ENCODE data around the gene TMEM120A. TPM values are rescaled to one million over a fixed set of nuclear protein-coding genes. Genes with fewer than 3 reads are reported as not detected.

TMEM120A gene
- polyA plus RNA-seq, 1 of the 3 experiments (the other 2 are of a cell fraction), result 59.8 TPM

- no peak for TF ChIP-seq REST (IDR thresholded peaks at IDR 0.05; ENCODE audit: low read depth, low read length)
- TF ChIP-seq YY1 (IDR thresholded peaks at IDR 0.05; ENCODE audit: low read depth), result no peak
- TF ChIP-seq, protein P1, sequence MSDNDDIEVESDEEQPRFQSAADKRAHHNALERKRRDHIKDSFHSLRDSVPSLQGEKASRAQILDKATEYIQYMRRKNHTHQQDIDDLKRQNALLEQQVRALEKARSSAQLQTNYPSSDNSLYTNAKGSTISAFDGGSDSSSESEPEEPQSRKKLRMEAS (IDR thresholded peaks at IDR 0.05; ENCODE audit: low read depth), result peak; percentile 82
- TF ChIP-seq, protein P2, sequence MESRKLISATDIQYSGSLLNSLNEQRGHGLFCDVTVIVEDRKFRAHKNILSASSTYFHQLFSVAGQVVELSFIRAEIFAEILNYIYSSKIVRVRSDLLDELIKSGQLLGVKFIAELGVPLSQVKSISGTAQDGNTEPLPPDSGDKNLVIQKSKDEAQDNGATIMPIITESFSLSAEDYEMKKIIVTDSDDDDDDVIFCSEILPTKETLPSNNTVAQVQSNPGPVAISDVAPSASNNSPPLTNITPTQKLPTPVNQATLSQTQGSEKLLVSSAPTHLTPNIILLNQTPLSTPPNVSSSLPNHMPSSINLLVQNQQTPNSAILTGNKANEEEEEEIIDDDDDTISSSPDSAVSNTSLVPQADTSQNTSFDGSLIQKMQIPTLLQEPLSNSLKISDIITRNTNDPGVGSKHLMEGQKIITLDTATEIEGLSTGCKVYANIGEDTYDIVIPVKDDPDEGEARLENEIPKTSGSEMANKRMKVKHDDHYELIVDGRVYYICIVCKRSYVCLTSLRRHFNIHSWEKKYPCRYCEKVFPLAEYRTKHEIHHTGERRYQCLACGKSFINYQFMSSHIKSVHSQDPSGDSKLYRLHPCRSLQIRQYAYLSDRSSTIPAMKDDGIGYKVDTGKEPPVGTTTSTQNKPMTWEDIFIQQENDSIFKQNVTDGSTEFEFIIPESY (IDR thresholded peaks at IDR 0.05; ENCODE audit: borderline replicate concordance, low read depth), result no peak
- TF ChIP-seq SIN3A (IDR thresholded peaks at IDR 0.05; ENCODE audit: borderline replicate concordance, low read depth, low read length), result no peak
Observed at GRCh38 chr7:75993689-75994387, 557 bp downstream of the TMEM120A start (continued).

- ChIA-PET POLR2A (interaction anchor here (2.4 kb wide), 1 partner anchor 56 kb away, joined by 9 read pairs; the partner anchor contains the start of genes MDH2 and STYXL1), CTCF (interaction anchor here (0.7 to 9.4 kb wide), 3 partner anchors 20 to 126 kb away, joined by 3 to 56 read pairs (median 24); no protein-coding TSS in a partner anchor)
- 97% methylated on average over 19 of the region's 20 CpGs for WGBS (ENCODE audit: low lambda C conversion rate)
- Histone ChIP-seq H3K27me3 (ENCODE audit: insufficient read depth) (no peaks in the 10 kb centered on the region), H3K27ac (ENCODE audit: low read depth in 2 of 2, low read length in 1 of 2) (no peak overlapping the region; a peak in 1 of 4 replicates), H3K4me2 (no peak overlapping the region), H3K9me2 (no peaks in the 10 kb centered on the region), H3K9ac (no peak overlapping the region), H3F3A (replicated peaks; ENCODE audit: insufficient read depth) (peaks cover 6% of the 10 kb centered on the region), H4K20me1 (ENCODE audit: insufficient read depth) (no peaks in the 10 kb centered on the region), H3K4me3 (ENCODE audit: low read depth in 2 of 2, low read length in 1 of 2) (no peak overlapping the region), H2AFZ (ENCODE audit: low read depth) (no peak overlapping the region), H3K9me3 (no peaks in the 10 kb centered on the region), H3K36me3 (replicated peaks in 1 of 2; ENCODE audit: control insufficient read depth in 1 of 2, insufficient read depth in 2 of 2, low read length in 1 of 2) (peaks cover 6 to 15% of the 10 kb centered on the region in 2 experiments), H3K79me2 (ENCODE audit: insufficient read depth) (0 out of 2 replicates have a peak, but pooled peaks cover 5% of the 10 kb centered on the region), H3K4me1 (ENCODE audit: control insufficient read depth in 1 of 2, insufficient read depth in 2 of 2, low read depth in 1 of 2, low read length in 1 of 2) (peaks cover 6 to 25% of the 10 kb centered on the region in 2 experiments; a peak in 2 of 4 replicates)
- DNase-seq, result peak; percentile 19
- TF ChIP-seq JUND (IDR thresholded peaks at IDR 0.05), result no peak
Observed at GRCh38 chr7:75992083-75992755, 2.2 kb downstream of the TMEM120A start.

All from SK-N-SH (cell line).